ENCODE measurements around the gene KBTBD12. TPM values are rescaled to one million over a fixed set of nuclear protein-coding genes. Genes with fewer than 3 reads are reported as not detected.

Gene KBTBD12
- total and polyA plus RNA-seq, 2 experiments from 2014 or later: 0.07 TPM; not detected in 1

- no peak for DNase-seq (ENCODE audit: low spot score)
- Histone ChIP-seq H2AFZ (no peak overlapping the region), H3K4me2 (no peak overlapping the region), H3K9me2 (replicated peaks; ENCODE audit: insufficient read depth) (no peaks in the 10 kb centered on the region), H3K9me3 (ENCODE audit: low read depth) (no peaks in the 10 kb centered on the region), H3K27me3 (no peaks in the 10 kb centered on the region), H3K4me1 (ENCODE audit: insufficient read depth) (peaks cover 16% of the 10 kb centered on the region), H3K79me2 (no peaks in the 10 kb centered on the region), H3K4me3 (no peak overlapping the region), H3K27ac (no peak overlapping the region), H3K36me3 (replicated peaks; ENCODE audit: insufficient read depth, low read depth) (no peaks in the 10 kb centered on the region), H4K20me1 (ENCODE audit: insufficient read depth, poor library complexity, severe bottlenecking) (no peaks in the 10 kb centered on the region)
- TF ChIP-seq EZH2 (IDR thresholded peaks at IDR 0.05; ENCODE audit: borderline replicate concordance): no peak
- no peak for TF ChIP-seq EZH2phosphoT487 (IDR thresholded peaks at IDR 0.05; ENCODE audit: low read depth, severe bottlenecking, unreplicated experiment)
- no peak for TF ChIP-seq CTCF (IDR thresholded peaks at IDR 0.05; ENCODE audit: poor library complexity)
- WGBS (ENCODE audit: low lambda C conversion rate, missing lambda C conversion rate): 96% methylated on average over 4 of the region's 4 CpGs
Observed at GRCh38 chr3:127888156-127888555, 26.9 kb upstream of the KBTBD12 start.

GRCh38 chr3:127888564-127889107 lies 26.4 kb upstream of the KBTBD12 start:
- Histone ChIP-seq H3K27ac (peak overlapping the region; percentile 92), H3K9me2 (replicated peaks; ENCODE audit: insufficient read depth) (no peaks in the 10 kb centered on the region), H3K4me2 (no peak overlapping the region), H3K36me3 (replicated peaks; ENCODE audit: insufficient read depth, low read depth) (no peaks in the 10 kb centered on the region), H4K20me1 (ENCODE audit: insufficient read depth, poor library complexity, severe bottlenecking) (no peaks in the 10 kb centered on the region), H2AFZ (no peak overlapping the region), H3K4me1 (ENCODE audit: insufficient read depth) (peaks cover 16% of the 10 kb centered on the region), H3K27me3 (no peaks in the 10 kb centered on the region), H3K4me3 (no peak overlapping the region), H3K79me2 (no peaks in the 10 kb centered on the region), H3K9me3 (ENCODE audit: low read depth) (no peaks in the 10 kb centered on the region)
- WGBS (ENCODE audit: low lambda C conversion rate, missing lambda C conversion rate): 68% methylated on average over 8 of the region's 8 CpGs
- no peak for DNase-seq (ENCODE audit: low spot score)
- no peak for TF ChIP-seq CTCF (IDR thresholded peaks at IDR 0.05; ENCODE audit: poor library complexity)
- no peak for TF ChIP-seq EZH2phosphoT487 (IDR thresholded peaks at IDR 0.05; ENCODE audit: low read depth, severe bottlenecking, unreplicated experiment)
- no peak for TF ChIP-seq EZH2 (IDR thresholded peaks at IDR 0.05; ENCODE audit: borderline replicate concordance)

GRCh38 chr3:127889461-127889863 lies 25.6 kb upstream of the KBTBD12 start:
- TF ChIP-seq EZH2phosphoT487 (IDR thresholded peaks at IDR 0.05; ENCODE audit: low read depth, severe bottlenecking, unreplicated experiment) (no peak), CTCF (IDR thresholded peaks at IDR 0.05; ENCODE audit: poor library complexity) (no peak), EZH2 (IDR thresholded peaks at IDR 0.05; ENCODE audit: borderline replicate concordance) (no peak)
- WGBS (ENCODE audit: low lambda C conversion rate, missing lambda C conversion rate): 64% methylated on average over 1 of the region's 1 CpG
- peak overlapping the region; percentile 8 for H3K4me2 ChIP-seq
- no peak overlapping the region for H2AFZ ChIP-seq
- no peak overlapping the region for H3K4me3 ChIP-seq
- H3K27me3 ChIP-seq: no peaks in the 10 kb centered on the region
- H3K9me2 ChIP-seq (replicated peaks; ENCODE audit: insufficient read depth): no peaks in the 10 kb centered on the region
- H3K9me3 ChIP-seq (ENCODE audit: low read depth): no peaks in the 10 kb centered on the region
- no peaks in the 10 kb centered on the region for H3K36me3 ChIP-seq (replicated peaks; ENCODE audit: insufficient read depth, low read depth)
- H4K20me1 ChIP-seq (ENCODE audit: insufficient read depth, poor library complexity, severe bottlenecking): no peaks in the 10 kb centered on the region
- no peaks in the 10 kb centered on the region for H3K79me2 ChIP-seq
- H3K4me1 ChIP-seq (ENCODE audit: insufficient read depth): peaks cover 16% of the 10 kb centered on the region
- H3K27ac ChIP-seq: peak overlapping the region; percentile 92
- DNase-seq (ENCODE audit: low spot score): no peak
